Karpas-422 (cell line): Measurements from ENCODE around the gene TAOK3. TPM values are rescaled to one million over a fixed set of nuclear protein-coding genes. Genes with fewer than 3 reads are reported as not detected.

ENCODE experiments used
- DNase-seq: peaks from one replicate; pipeline ENCODE4 v3.0.0-alpha.2; 2015
- H2AFZ ChIP-seq: fragments of 200-600 bp; sonication (generic); 2 replicates; pipeline ENCODE4 v1.6.1; 2014; ENCODE audit warnings: antibody characterized with exemption, low read length, mixed read lengths
- H3K27ac ChIP-seq: fragments of 200-600 bp; sonication (generic); 2 replicates; pipeline ENCODE4 v1.5.1; 2014; ENCODE audit warnings: mild to moderate bottlenecking, low read length, moderate library complexity
- H3K27me3 ChIP-seq: fragments of 200-600 bp; sonication (generic); 2 replicates; pipeline ENCODE4 v1.6.1; 2014; ENCODE audit warnings: low read length, mixed read lengths
- H3K36me3 ChIP-seq: fragments of 200-600 bp; sonication (generic); 2 replicates; pipeline ENCODE4 v1.6.1; 2014; ENCODE audit warnings: low read length, mixed read lengths; ENCODE audit not compliant: insufficient read depth
- H3K4me1 ChIP-seq: fragments of 200-600 bp; sonication (generic); 2 replicates; pipeline ENCODE4 v1.6.1; 2014; ENCODE audit warnings: mild to moderate bottlenecking, low read length, mixed read lengths
- H3K4me2 ChIP-seq: fragments of 200-600 bp; sonication (generic); 2 replicates; pipeline ENCODE4 v1.6.1; 2014; ENCODE audit warnings: low read length, low read depth, mild to moderate bottlenecking; ENCODE audit not compliant: poor library complexity, severe bottlenecking
- H3K4me3 ChIP-seq: fragments of 200-600 bp; sonication (generic); 2 replicates; pipeline ENCODE4 v1.5.1; 2014; ENCODE audit warnings: mild to moderate bottlenecking, antibody characterized with exemption, low read length, mixed read lengths
- H3K79me2 ChIP-seq: fragments of 200-600 bp; sonication (generic); 2 replicates; pipeline ENCODE4 v1.6.1; 2014; ENCODE audit warnings: mild to moderate bottlenecking, low read length, mixed read lengths
- H3K9ac ChIP-seq: fragments of 200-600 bp; sonication (generic); 2 replicates; pipeline ENCODE4 v1.6.0; 2014; ENCODE audit warnings: low read length
- H3K9me2 ChIP-seq: fragments of 200-600 bp; sonication (generic), shearing (Covaris generic); replicated peaks from 2 replicates; pipeline ENCODE4 v1.6.0; 2014; ENCODE audit warnings: mild to moderate bottlenecking, low read length, moderate library complexity; ENCODE audit not compliant: insufficient read depth
- H3K9me3 ChIP-seq: fragments of 300-700, 200-600 bp; sonication (generic); 2 replicates; pipeline ENCODE4 v1.6.1; 2014; ENCODE audit warnings: low read length, mixed read lengths
- H4K20me1 ChIP-seq: fragments of 200-600 bp; sonication (generic); 2 replicates; pipeline ENCODE4 v1.6.1; 2014; ENCODE audit warnings: mild to moderate bottlenecking, antibody characterized with exemption, low read length, low read depth; ENCODE audit not compliant: insufficient read depth
- total RNA-seq: library from RNA; depleted of rRNA; stranded (reverse); fragments of >200 nt; shearing (Covaris generic); gene quantifications from 2 replicates; pipeline ENCODE4 v1.2.3, GENCODE V29; 2014; ENCODE audit warnings: low replicate concordance

Gene TAOK3
- total RNA-seq, 1 experiment from 2014 or later = 86.7 TPM

GRCh38 chr12:118398940-118399339, 26.2 kb upstream of the TAOK3 start:
- Histone ChIP-seq H3K36me3 (peaks cover 53% of the 10 kb centered on the region), H3K4me3 (no peak overlapping the region), H3K9me2 (no peaks in the 10 kb centered on the region), H3K79me2 (peaks cover 22% of the 10 kb centered on the region), H3K9me3 (no peaks in the 10 kb centered on the region), H3K27ac (no peak overlapping the region), H3K27me3 (no peaks in the 10 kb centered on the region), H3K9ac (no peak overlapping the region), H2AFZ (no peak overlapping the region), H4K20me1 (no peaks in the 10 kb centered on the region), H3K4me2 (no peak overlapping the region), H3K4me1 (no peaks in the 10 kb centered on the region)
- DNase-seq = no peak

GRCh38 chr12:118398524-118398923, 25.8 kb upstream of the TAOK3 start:
- DNase-seq = no peak
- Histone ChIP-seq H3K4me1 (no peaks in the 10 kb centered on the region), H3K9ac (no peak overlapping the region), H3K79me2 (peaks cover 22% of the 10 kb centered on the region), H3K4me3 (no peak overlapping the region), H3K4me2 (no peak overlapping the region), H3K9me2 (no peaks in the 10 kb centered on the region), H3K27me3 (no peaks in the 10 kb centered on the region), H3K27ac (no peak overlapping the region), H2AFZ (no peak overlapping the region), H4K20me1 (no peaks in the 10 kb centered on the region), H3K9me3 (no peaks in the 10 kb centered on the region), H3K36me3 (peaks cover 49% of the 10 kb centered on the region)

GRCh38 chr12:118397708-118398440, 25.2 kb upstream of the TAOK3 start:
- H3K4me1 ChIP-seq = no peaks in the 10 kb centered on the region
- peaks cover 50% of the 10 kb centered on the region for H3K36me3 ChIP-seq
- H3K9me2 ChIP-seq = no peaks in the 10 kb centered on the region
- no peak overlapping the region for H2AFZ ChIP-seq
- H3K27ac ChIP-seq = no peak overlapping the region
- no peaks in the 10 kb centered on the region for H3K9me3 ChIP-seq
- no peak overlapping the region for H3K4me3 ChIP-seq
- no peaks in the 10 kb centered on the region for H3K27me3 ChIP-seq
- H3K9ac ChIP-seq = no peak overlapping the region
- no peak for DNase-seq
- no peaks in the 10 kb centered on the region for H4K20me1 ChIP-seq
- H3K4me2 ChIP-seq = no peak overlapping the region
- H3K79me2 ChIP-seq = peaks cover 27% of the 10 kb centered on the region

- no peaks in the 10 kb centered on the region for H4K20me1 ChIP-seq
- H3K9ac ChIP-seq = no peak overlapping the region
- H3K27me3 ChIP-seq = no peaks in the 10 kb centered on the region
- peaks cover 31% of the 10 kb centered on the region for H3K79me2 ChIP-seq
- DNase-seq = no peak
- H3K4me3 ChIP-seq = no peak overlapping the region
- no peaks in the 10 kb centered on the region for H3K4me1 ChIP-seq
- no peaks in the 10 kb centered on the region for H3K9me2 ChIP-seq
- no peaks in the 10 kb centered on the region for H3K9me3 ChIP-seq
- H3K27ac ChIP-seq = no peak overlapping the region
- H3K4me2 ChIP-seq = no peak overlapping the region
- H2AFZ ChIP-seq = no peak overlapping the region
- H3K36me3 ChIP-seq = peaks cover 37% of the 10 kb centered on the region; the same call in 1 of the 2 replicates
These were observed 19.1 kb upstream of the TAOK3 start for GRCh38 chr12:118391836-118392235.

- Histone ChIP-seq H3K4me2 (no peak overlapping the region), H3K9ac (no peak overlapping the region), H3K27me3 (no peaks in the 10 kb centered on the region), H3K36me3 (peaks cover 33% of the 10 kb centered on the region; the same call in 1 of the 2 replicates), H3K4me3 (no peak overlapping the region), H3K79me2 (peaks cover 27% of the 10 kb centered on the region), H3K27ac (no peak overlapping the region), H4K20me1 (no peaks in the 10 kb centered on the region), H3K4me1 (no peaks in the 10 kb centered on the region), H3K9me3 (no peaks in the 10 kb centered on the region), H2AFZ (no peak overlapping the region), H3K9me2 (no peaks in the 10 kb centered on the region)
- no peak for DNase-seq
These were observed 18.7 kb upstream of the TAOK3 start for GRCh38 chr12:118391424-118391823.

GRCh38 chr12:118377884-118378470, 5.3 kb upstream of the TAOK3 start:
- H3K79me2 ChIP-seq = peaks cover 68% of the 10 kb centered on the region
- peak overlapping the region; percentile 96 for H3K9ac ChIP-seq
- peaks cover 13% of the 10 kb centered on the region; the same call in 1 of the 2 replicates for H3K36me3 ChIP-seq
- H3K4me1 ChIP-seq = peaks cover 34% of the 10 kb centered on the region
- peak overlapping the region; percentile 86 for H3K4me3 ChIP-seq
- peaks cover 24% of the 10 kb centered on the region; the same call in 1 of the 2 replicates for H4K20me1 ChIP-seq
- H3K9me2 ChIP-seq = no peaks in the 10 kb centered on the region
- H3K4me2 ChIP-seq = peak overlapping the region; percentile 90
- H3K27ac ChIP-seq = peak overlapping the region; percentile 65
- H3K27me3 ChIP-seq = no peaks in the 10 kb centered on the region
- no peak overlapping the region for H2AFZ ChIP-seq
- no peaks in the 10 kb centered on the region for H3K9me3 ChIP-seq
- peak; percentile 92 for DNase-seq

GRCh38 chr12:118377021-118377883, 4.5 kb upstream of the TAOK3 start:
- DNase-seq = peak; percentile 70
- H3K4me1 ChIP-seq = peaks cover 34% of the 10 kb centered on the region

More at GRCh38 chr12:118377021-118377883, 4.5 kb upstream of the TAOK3 start:
- peaks cover 13% of the 10 kb centered on the region; the same call in 1 of the 2 replicates for H3K36me3 ChIP-seq
- H3K9ac ChIP-seq = peak overlapping the region; percentile 96
- H3K9me2 ChIP-seq = no peaks in the 10 kb centered on the region
- no peak overlapping the region for H2AFZ ChIP-seq
- peak overlapping the region; percentile 90 for H3K4me2 ChIP-seq
- H3K4me3 ChIP-seq = peak overlapping the region; percentile 86
- H3K79me2 ChIP-seq = peaks cover 71% of the 10 kb centered on the region
- no peaks in the 10 kb centered on the region for H3K9me3 ChIP-seq
- H3K27ac ChIP-seq = peak overlapping the region; percentile 65
- no peaks in the 10 kb centered on the region for H3K27me3 ChIP-seq
- H4K20me1 ChIP-seq = peaks cover 28% of the 10 kb centered on the region; the same call in 1 of the 2 replicates
